Esophagus muscularis mucosa (tissue), 4 donors: ENCODE measurements around the gene CHMP2B.

Experiments
- EP300 ChIP-seq: sonication (generic); formaldehyde crosslinking; IDR thresholded peaks from one replicate; pipeline ENCODE4 v1.6.1; 2017; ENCODE audit warnings: antibody characterized with exemption
- POLR2A ChIP-seq: fragments of 450-650 bp; IDR thresholded peaks from one replicate; pipeline ENCODE4 v1.6.1; 2017; ENCODE audit warnings: antibody characterized with exemption, moderate library complexity, mild to moderate bottlenecking, low read depth
- POLR2AphosphoS5 ChIP-seq, 2 donors: sonication (generic); formaldehyde crosslinking; IDR thresholded peaks; one replicate each; pipeline ENCODE4 v1.6.1; 2017; ENCODE audit warnings: antibody characterized with exemption in 2 of 2
- TF ChIP-seq, protein P1 (sequence below), 3 experiments: fragments of 200-600 bp in 2 of 3; fragments of 450-650 bp in 1 of 3; sonication (generic) in 2 of 3; IDR thresholded peaks; one replicate each; pipeline ENCODE4 v1.5.1; 2017 to 2019; ENCODE audit warnings: antibody characterized with exemption in 3 of 3, mild to moderate bottlenecking in 2 of 3, moderate library complexity in 1 of 3

DNA sequence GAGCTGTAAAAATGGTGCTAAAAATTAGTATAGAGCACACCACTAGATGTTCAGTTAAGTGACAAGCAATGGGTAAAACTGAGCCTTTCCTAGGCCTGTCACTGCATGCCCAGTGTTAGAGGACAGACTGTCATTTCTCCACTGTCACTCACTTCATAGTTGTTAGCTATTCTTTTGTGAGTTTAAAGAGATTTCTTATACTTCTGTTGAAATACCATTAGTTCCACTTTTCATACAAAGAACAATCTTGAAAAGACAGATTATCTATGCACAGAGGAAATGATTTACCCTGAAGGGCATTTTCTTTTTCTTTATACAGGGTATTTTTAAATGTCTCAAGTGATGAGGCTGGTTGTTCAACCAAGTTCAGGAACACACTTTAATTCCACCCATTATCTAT, 28.3 kb upstream of the CHMP2B start:
- TF ChIP-seq POLR2AphosphoS5 (IDR thresholded peaks at IDR 0.05) (no peak), EP300 (no peak), POLR2A (no peak)
- TF ChIP-seq, protein P1, sequence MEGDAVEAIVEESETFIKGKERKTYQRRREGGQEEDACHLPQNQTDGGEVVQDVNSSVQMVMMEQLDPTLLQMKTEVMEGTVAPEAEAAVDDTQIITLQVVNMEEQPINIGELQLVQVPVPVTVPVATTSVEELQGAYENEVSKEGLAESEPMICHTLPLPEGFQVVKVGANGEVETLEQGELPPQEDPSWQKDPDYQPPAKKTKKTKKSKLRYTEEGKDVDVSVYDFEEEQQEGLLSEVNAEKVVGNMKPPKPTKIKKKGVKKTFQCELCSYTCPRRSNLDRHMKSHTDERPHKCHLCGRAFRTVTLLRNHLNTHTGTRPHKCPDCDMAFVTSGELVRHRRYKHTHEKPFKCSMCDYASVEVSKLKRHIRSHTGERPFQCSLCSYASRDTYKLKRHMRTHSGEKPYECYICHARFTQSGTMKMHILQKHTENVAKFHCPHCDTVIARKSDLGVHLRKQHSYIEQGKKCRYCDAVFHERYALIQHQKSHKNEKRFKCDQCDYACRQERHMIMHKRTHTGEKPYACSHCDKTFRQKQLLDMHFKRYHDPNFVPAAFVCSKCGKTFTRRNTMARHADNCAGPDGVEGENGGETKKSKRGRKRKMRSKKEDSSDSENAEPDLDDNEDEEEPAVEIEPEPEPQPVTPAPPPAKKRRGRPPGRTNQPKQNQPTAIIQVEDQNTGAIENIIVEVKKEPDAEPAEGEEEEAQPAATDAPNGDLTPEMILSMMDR (IDR thresholded peaks at IDR 0.05): no peak
